GM23248 (cell line): ENCODE measurements around the gene ARRDC1. TPM values are rescaled to one million over a fixed set of nuclear protein-coding genes. Genes with fewer than 3 reads are reported as not detected.

Source experiments
- DNase-seq: peaks from one replicate; pipeline ENCODE4 v3.0.0-alpha.2; 2015
- H2AFZ ChIP-seq: fragments of 200-600 bp; sonication (generic); 2 replicates; pipeline ENCODE4 v1.6.1; 2016; ENCODE audit warnings: antibody characterized with exemption
- H3F3A ChIP-seq: fragments of 200-600 bp; sonication (generic); 2 replicates; pipeline ENCODE4 v1.6.1; 2016; ENCODE audit warnings: mild to moderate bottlenecking, antibody characterized with exemption, mixed run types; ENCODE audit not compliant: insufficient read depth
- H3K27ac ChIP-seq: fragments of 200-600 bp; sonication (generic); 2 replicates; pipeline ENCODE4 v1.5.1; 2016; ENCODE audit warnings: mild to moderate bottlenecking
- H3K27me3 ChIP-seq: fragments of 200-600 bp; sonication (generic); replicated peaks from 2 replicates; pipeline ENCODE4 v1.6.1; 2016; ENCODE audit warnings: mild to moderate bottlenecking; ENCODE audit not compliant: insufficient read depth
- H3K36me3 ChIP-seq: fragments of 200-600 bp; sonication (generic); 2 replicates; pipeline ENCODE4 v1.6.1; 2016; ENCODE audit warnings: low read depth, mild to moderate bottlenecking
- H3K4me1 ChIP-seq: fragments of 200-600 bp; sonication (generic); 2 replicates; pipeline ENCODE4 v1.6.1; 2016; ENCODE audit warnings: mild to moderate bottlenecking; ENCODE audit not compliant: insufficient read depth
- H3K4me2 ChIP-seq: fragments of 200-600 bp; sonication (generic); one replicate; pipeline ENCODE4 v1.6.1; 2016; ENCODE audit warnings: mild to moderate bottlenecking; ENCODE audit not compliant: unreplicated experiment
- H3K4me3 ChIP-seq: fragments of 200-600 bp; sonication (generic); 2 replicates; pipeline ENCODE4 v1.5.1; 2016; ENCODE audit warnings: mild to moderate bottlenecking
- H3K79me2 ChIP-seq: fragments of 200-600 bp; sonication (generic); 2 replicates; pipeline ENCODE4 v1.6.1; 2016; ENCODE audit warnings: mild to moderate bottlenecking; ENCODE audit not compliant: insufficient read depth
- H3K9ac ChIP-seq: fragments of 200-600 bp; sonication (generic); 2 replicates; pipeline ENCODE4 v1.6.1; 2016; ENCODE audit warnings: mild to moderate bottlenecking
- H3K9me2 ChIP-seq: fragments of 200-600 bp; sonication (generic); 2 replicates; pipeline ENCODE4 v1.6.1; 2016; ENCODE audit warnings: mixed run types, mild to moderate bottlenecking, moderate library complexity; ENCODE audit not compliant: insufficient read depth
- H3K9me3 ChIP-seq: fragments of 200-600 bp; sonication (generic); one replicate; pipeline ENCODE4 v1.6.1; 2017; ENCODE audit warnings: low read depth
- H4K20me1 ChIP-seq: fragments of 200-600 bp; sonication (generic); 2 replicates; pipeline ENCODE4 v1.6.0; 2016; ENCODE audit not compliant: insufficient read depth
- EZH2 ChIP-seq: fragments of 200-600 bp; sonication (generic); IDR thresholded peaks from 2 replicates; pipeline ENCODE4 v1.6.1; 2018; ENCODE audit warnings: antibody characterized with exemption, mild to moderate bottlenecking; ENCODE audit not compliant: insufficient read depth, poor library complexity, severe bottlenecking
- EZH2phosphoT487 ChIP-seq: fragments of 200-600 bp; sonication (generic); IDR thresholded peaks from 2 replicates; pipeline ENCODE4 v1.6.1; 2018; ENCODE audit warnings: antibody characterized with exemption, moderate library complexity, mild to moderate bottlenecking, low read depth; ENCODE audit not compliant: insufficient read depth
- WGBS, 2 experiments: methylation state at CpG; one replicate each; pipeline ENCODE4 v1.1.6; 2015 to 2017; ENCODE audit warnings: low lambda C conversion rate in 2 of 2, low coverage in 1 of 2; ENCODE audit errors: missing lambda C conversion rate in 2 of 2; 5-methylcytosine and 5-hydroxymethylcytosine counted together
- in situ Hi-C: fragments of 300-500 bp; cut with MboI; formaldehyde crosslinking; loops from 2 replicates; pipeline ENCODE4 v1.15.0; 2020
- polyA plus RNA-seq: library from polyadenylated mRNA; unstranded; fragments of >200 nt; fragmentation: Nextera tagmentation; extraction: Ambion mirVana; gene quantifications from 2 replicates; pipeline ENCODE4 v1.2.1, GENCODE V29; 2016
- total RNA-seq: library from RNA; depleted of rRNA; stranded (reverse); fragments of >200 nt; shearing (Covaris generic); gene quantifications from 2 replicates; pipeline ENCODE4 v1.2.3, GENCODE V29; 2014; rRNA removed

ARRDC1 gene
- total RNA-seq, result 26.9 and 37.1 TPM in 2 replicates
- polyA plus RNA-seq, result 21.0 and 22.0 TPM in 2 replicates

- Histone ChIP-seq H3K36me3 (no peaks in the 10 kb centered on the region), H3K9me2 (no peaks in the 10 kb centered on the region), H3K79me2 (peaks cover 15% of the 10 kb centered on the region; the same call in 1 of the 2 replicates), H3K4me3 (peak within 1 kb of the TSS; percentile 78), H3K9me3 (no peaks in the 10 kb centered on the region), H3F3A (no peaks in the 10 kb centered on the region), H2AFZ (peak within 1 kb of the TSS; percentile 73), H3K4me1 (peaks cover 9% of the 10 kb centered on the region; the same call in 1 of the 2 replicates), H3K4me2 (peak within 1 kb of the TSS; percentile 55), H4K20me1 (no peaks in the 10 kb centered on the region), H3K27ac (no peak within 1 kb of the TSS), H3K27me3 (no peaks in the 10 kb centered on the region), H3K9ac (peak within 1 kb of the TSS; percentile 70)
- DNase-seq, result peak; percentile 96
- in situ Hi-C loops, result no loop called here
- WGBS, 2 experiments, result 1 to 2% methylated on average over 32 to 67 of the region's 111 CpGs
- TF ChIP-seq EZH2phosphoT487 (no peak), EZH2 (no peak)
These were observed at the start of gene ARRDC1 for GRCh38 chr9:137605121-137606004. Gene ARRDC1 (plus strand): TSS chr9:137605686. CDS start chr9:137605718, 32 bp downstream.

GRCh38 chr9:137556069-137556838 is 49.2 kb upstream of the ARRDC1 start:
- Histone ChIP-seq H3K27ac (no peak overlapping the region), H2AFZ (no peak overlapping the region), H3K27me3 (no peaks in the 10 kb centered on the region), H3K36me3 (peaks cover 20% of the 10 kb centered on the region), H3K9ac (no peak overlapping the region), H3K9me2 (no peaks in the 10 kb centered on the region), H3K4me2 (no peak overlapping the region), H3K79me2 (peaks cover 14% of the 10 kb centered on the region), H3K4me3 (no peak overlapping the region), H4K20me1 (no peaks in the 10 kb centered on the region), H3K4me1 (no peaks in the 10 kb centered on the region), H3F3A (0 out of 2 replicates have a peak, but pooled peaks cover 6% of the 10 kb centered on the region), H3K9me3 (no peaks in the 10 kb centered on the region)
- WGBS, 2 experiments, result 81 to 86% methylated on average over 23 of the region's 24 CpGs
- DNase-seq, result no peak
- in situ Hi-C loops, result no loop called here
- TF ChIP-seq EZH2phosphoT487, result no peak
- TF ChIP-seq EZH2, result no peak

- H3K4me1 ChIP-seq, result no peaks in the 10 kb centered on the region
- no peaks in the 10 kb centered on the region for H3K9me2 ChIP-seq
- in situ Hi-C loops, result no loop called here
- H2AFZ ChIP-seq, result no peak overlapping the region
- H3K27ac ChIP-seq, result no peak overlapping the region
- H3K36me3 ChIP-seq, result peaks cover 20% of the 10 kb centered on the region
- H3K4me3 ChIP-seq, result no peak overlapping the region
- WGBS, 2 experiments, result 94 to 96% methylated on average over 4 of the region's 4 CpGs
- no peak overlapping the region for H3K9ac ChIP-seq
- no peaks in the 10 kb centered on the region for H3K27me3 ChIP-seq
- no peaks in the 10 kb centered on the region for H4K20me1 ChIP-seq
- H3K4me2 ChIP-seq, result no peak overlapping the region
- no peak for DNase-seq
- 0 out of 2 replicates have a peak, but pooled peaks cover 6% of the 10 kb centered on the region for H3K79me2 ChIP-seq
- H3F3A ChIP-seq, result 0 out of 2 replicates have a peak, but pooled peaks cover 6% of the 10 kb centered on the region
- H3K9me3 ChIP-seq, result no peaks in the 10 kb centered on the region
- TF ChIP-seq EZH2 (no peak), EZH2phosphoT487 (no peak)
These were observed 47.4 kb upstream of the ARRDC1 start for GRCh38 chr9:137558127-137558526.

GRCh38 chr9:137564134-137564533 is 41.4 kb upstream of the ARRDC1 start:
- in situ Hi-C loops, result no loop called here
- H3K9me2 ChIP-seq, result no peaks in the 10 kb centered on the region
- WGBS, 2 experiments, result 95 to 98% methylated on average over 10 of the region's 10 CpGs
- no peaks in the 10 kb centered on the region for H4K20me1 ChIP-seq
- 0 out of 2 replicates have a peak, but pooled peaks cover 5% of the 10 kb centered on the region for H3K79me2 ChIP-seq
- H2AFZ ChIP-seq, result no peak overlapping the region
- no peaks in the 10 kb centered on the region for H3K9me3 ChIP-seq
- no peaks in the 10 kb centered on the region for H3K27me3 ChIP-seq
- peaks cover 4% of the 10 kb centered on the region; the same call in 1 of the 2 replicates for H3K36me3 ChIP-seq
- no peak overlapping the region for H3K4me3 ChIP-seq
- H3K4me1 ChIP-seq, result no peaks in the 10 kb centered on the region
- H3K9ac ChIP-seq, result no peak overlapping the region
- H3K4me2 ChIP-seq, result no peak overlapping the region
- no peaks in the 10 kb centered on the region for H3F3A ChIP-seq
- H3K27ac ChIP-seq, result no peak overlapping the region
- no peak for TF ChIP-seq EZH2
- TF ChIP-seq EZH2phosphoT487, result no peak
- no peak for DNase-seq
